Colonic mucosa (tissue), 4 donors: Measurements from ENCODE around the gene HOXC5. TPM values are rescaled to one million over a fixed set of nuclear protein-coding genes. Genes with fewer than 3 reads are reported as not detected.

Experiments
- DNase-seq: peaks from one replicate; pipeline ENCODE4 v3.0.0-alpha.2; 2020
- H3K27ac ChIP-seq: fragments of 200-600 bp; one replicate; pipeline ENCODE4 v1.8.0; 2021
- H3K27me3 ChIP-seq: fragments of 200-600 bp; one replicate; pipeline ENCODE4 v1.8.0; 2021
- H3K36me3 ChIP-seq: fragments of 200-600 bp; one replicate; pipeline ENCODE4 v1.8.0; 2021
- H3K4me1 ChIP-seq: fragments of 200-600 bp; one replicate; pipeline ENCODE4 v1.8.0; 2021; ENCODE audit warnings: mild to moderate bottlenecking
- H3K4me3 ChIP-seq: fragments of 200-600 bp; one replicate; pipeline ENCODE4 v1.8.0; 2021
- H3K9ac ChIP-seq, 2 donors: one replicate each; pipeline ENCODE4 v1.7.0; 2013; ENCODE audit warnings: control low read depth in 2 of 2, low read depth in 2 of 2, low read length in 2 of 2
- H3K9me3 ChIP-seq: fragments of 200-600 bp; one replicate; pipeline ENCODE4 v1.8.0; 2021
- intact Hi-C: fragments of 100-400 bp; cut with DNase I; formaldehyde crosslinking; loops from one replicate; pipeline ENCODE4 v1.14.1; 2022
- total RNA-seq, 2 donors: library from RNA; stranded (reverse); fragmentation: NEBNext Ultra II Directional in 1 of 2; extraction: Animal tissue kit (Norgen Biotek cat#: 25700) in 1 of 2; gene quantifications; one replicate each; pipeline ENCODE4 v1.2.1, GENCODE V29; 2021
- TF ChIP-seq, protein P1 (sequence below): fragments of 200-600 bp; IDR thresholded peaks from one replicate; pipeline ENCODE4 v1.8.0; 2022; ENCODE audit warnings: antibody characterized with exemption, mild to moderate bottlenecking
- donor health status: healthy.
- donor health status: DM: no; HTN: no; CAD: no.
- donor health status: DM: no; HTN: no; CAD: no.

HOXC5 gene
- total RNA-seq, 2 donors from 2014 or later, result not detected

DNA sequence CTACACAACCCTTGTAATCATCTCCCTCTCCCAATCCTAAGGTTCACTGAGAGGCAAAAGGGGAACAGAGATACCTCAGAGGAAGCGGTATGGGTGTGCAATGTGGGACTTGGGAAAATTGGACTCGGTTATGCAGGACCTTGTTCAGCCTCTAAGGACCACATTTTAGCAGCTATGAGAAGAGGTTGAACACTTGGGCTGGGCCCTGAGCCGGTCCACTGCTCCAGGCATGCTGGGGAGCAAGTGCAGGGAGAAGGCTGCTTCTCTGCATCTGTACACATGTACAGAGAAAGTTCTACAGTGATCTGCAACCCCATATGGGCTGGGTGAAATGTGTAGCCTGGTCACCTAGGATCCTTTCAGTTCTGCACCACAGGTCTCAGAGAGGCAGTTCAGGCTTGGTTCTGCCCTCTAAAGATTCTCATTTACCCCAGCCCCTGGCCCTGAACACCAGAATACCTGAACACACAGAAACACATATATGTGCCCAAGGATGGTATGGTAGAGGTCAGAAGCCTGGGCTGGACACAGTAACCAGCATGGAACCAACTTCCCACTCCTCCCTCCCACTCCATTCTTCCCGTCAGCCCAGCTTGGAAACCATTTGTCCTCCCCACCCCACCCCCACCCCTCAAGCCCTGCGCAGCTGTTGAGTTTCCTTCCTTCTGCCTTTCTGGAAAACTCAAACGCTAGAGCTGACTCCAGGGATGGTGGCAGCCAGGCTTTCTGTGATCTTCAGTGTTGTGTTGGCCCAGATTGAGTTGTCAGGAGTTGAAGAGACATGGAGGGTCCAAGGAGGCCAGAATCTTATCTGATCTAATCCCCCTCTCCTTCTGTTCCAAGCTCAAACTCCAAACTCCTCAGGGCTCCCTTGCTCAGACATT lies 10.4 kb downstream of the HOXC5 start:
- DNase-seq, result no peak
- TF ChIP-seq, protein P1, sequence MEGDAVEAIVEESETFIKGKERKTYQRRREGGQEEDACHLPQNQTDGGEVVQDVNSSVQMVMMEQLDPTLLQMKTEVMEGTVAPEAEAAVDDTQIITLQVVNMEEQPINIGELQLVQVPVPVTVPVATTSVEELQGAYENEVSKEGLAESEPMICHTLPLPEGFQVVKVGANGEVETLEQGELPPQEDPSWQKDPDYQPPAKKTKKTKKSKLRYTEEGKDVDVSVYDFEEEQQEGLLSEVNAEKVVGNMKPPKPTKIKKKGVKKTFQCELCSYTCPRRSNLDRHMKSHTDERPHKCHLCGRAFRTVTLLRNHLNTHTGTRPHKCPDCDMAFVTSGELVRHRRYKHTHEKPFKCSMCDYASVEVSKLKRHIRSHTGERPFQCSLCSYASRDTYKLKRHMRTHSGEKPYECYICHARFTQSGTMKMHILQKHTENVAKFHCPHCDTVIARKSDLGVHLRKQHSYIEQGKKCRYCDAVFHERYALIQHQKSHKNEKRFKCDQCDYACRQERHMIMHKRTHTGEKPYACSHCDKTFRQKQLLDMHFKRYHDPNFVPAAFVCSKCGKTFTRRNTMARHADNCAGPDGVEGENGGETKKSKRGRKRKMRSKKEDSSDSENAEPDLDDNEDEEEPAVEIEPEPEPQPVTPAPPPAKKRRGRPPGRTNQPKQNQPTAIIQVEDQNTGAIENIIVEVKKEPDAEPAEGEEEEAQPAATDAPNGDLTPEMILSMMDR, result no peak
- intact Hi-C loops, result no loop called here
- H3K36me3 ChIP-seq, result no peaks in the 10 kb centered on the region
- peaks cover 89% of the 10 kb centered on the region for H3K27me3 ChIP-seq
- H3K4me1 ChIP-seq, result no peaks in the 10 kb centered on the region
- no peak overlapping the region for H3K4me3 ChIP-seq
- no peaks in the 10 kb centered on the region for H3K9me3 ChIP-seq
- no peak overlapping the region for H3K9ac ChIP-seq
- no peak overlapping the region for H3K27ac ChIP-seq

DNA sequence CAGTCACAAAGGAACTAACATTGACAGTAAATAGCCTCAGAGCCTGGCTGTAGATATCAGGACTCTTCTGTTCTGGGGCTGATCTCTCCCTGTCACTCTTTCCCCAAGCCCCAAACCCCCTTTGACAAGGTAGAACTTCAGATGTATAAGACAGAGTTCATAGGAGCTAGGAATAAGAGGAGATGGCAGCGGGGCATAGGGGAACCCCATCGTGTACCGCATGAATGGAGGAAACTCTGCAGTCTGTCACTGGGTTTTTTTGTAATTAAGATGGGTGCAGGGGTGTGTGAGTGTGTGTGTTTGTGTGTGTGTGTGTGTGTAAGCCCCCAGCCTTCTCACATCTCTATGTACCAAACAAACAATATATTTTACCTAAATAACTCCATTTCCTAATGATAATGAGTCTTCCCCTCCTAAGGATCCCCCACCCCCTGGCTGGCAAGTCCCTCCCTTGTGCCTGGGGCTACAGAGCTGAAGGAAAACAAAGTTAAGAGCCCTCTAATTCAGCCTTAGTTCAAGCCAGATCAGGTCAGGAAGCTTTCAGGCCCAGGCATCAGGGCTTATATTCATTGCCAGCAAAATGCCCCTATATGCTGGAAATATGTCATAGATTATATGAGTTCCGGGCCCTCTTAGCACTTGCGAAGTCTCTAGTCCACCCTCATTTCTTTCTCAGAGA lies 11.7 kb downstream of the HOXC5 start:
- TF ChIP-seq, protein P1, result no peak
- peaks cover 87% of the 10 kb centered on the region for H3K27me3 ChIP-seq

DNA sequence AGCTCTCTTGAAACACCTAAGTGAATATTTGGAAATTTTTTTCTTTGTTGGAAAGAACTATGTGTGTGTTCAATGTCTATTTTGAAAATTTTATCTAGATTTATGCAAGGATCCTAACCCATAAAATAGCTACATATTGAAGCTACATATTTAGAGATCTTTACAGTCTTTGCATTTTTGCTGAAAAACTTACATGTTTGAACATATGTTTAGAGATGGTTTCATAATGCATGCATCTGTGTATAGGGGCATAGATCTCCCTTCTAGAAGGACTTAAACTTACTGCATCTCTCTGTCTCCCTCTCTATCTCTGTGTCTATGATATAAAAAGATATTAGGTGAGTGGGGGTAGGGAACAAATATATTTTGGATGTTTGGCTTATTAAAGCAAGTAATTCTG lies 12.6 kb downstream of the HOXC5 start:
- DNase-seq, result no peak
- no peaks in the 10 kb centered on the region for H3K36me3 ChIP-seq
- peaks cover 86% of the 10 kb centered on the region for H3K27me3 ChIP-seq
- intact Hi-C loops, result no loop called here
- no peak overlapping the region for H3K27ac ChIP-seq
- H3K9me3 ChIP-seq, result no peaks in the 10 kb centered on the region
- H3K9ac ChIP-seq, result no peak overlapping the region
- TF ChIP-seq, protein P1, result no peak
- no peak overlapping the region for H3K4me3 ChIP-seq
- no peaks in the 10 kb centered on the region for H3K4me1 ChIP-seq

More for the DNA sequence above, 11.7 kb downstream of the HOXC5 start:
- Histone ChIP-seq H3K27ac (no peak overlapping the region), H3K36me3 (no peaks in the 10 kb centered on the region), H3K9me3 (no peaks in the 10 kb centered on the region), H3K4me3 (no peak overlapping the region), H3K4me1 (no peaks in the 10 kb centered on the region), H3K9ac (no peak overlapping the region)
- no peak for DNase-seq
- intact Hi-C loops, result no loop called here

DNA sequence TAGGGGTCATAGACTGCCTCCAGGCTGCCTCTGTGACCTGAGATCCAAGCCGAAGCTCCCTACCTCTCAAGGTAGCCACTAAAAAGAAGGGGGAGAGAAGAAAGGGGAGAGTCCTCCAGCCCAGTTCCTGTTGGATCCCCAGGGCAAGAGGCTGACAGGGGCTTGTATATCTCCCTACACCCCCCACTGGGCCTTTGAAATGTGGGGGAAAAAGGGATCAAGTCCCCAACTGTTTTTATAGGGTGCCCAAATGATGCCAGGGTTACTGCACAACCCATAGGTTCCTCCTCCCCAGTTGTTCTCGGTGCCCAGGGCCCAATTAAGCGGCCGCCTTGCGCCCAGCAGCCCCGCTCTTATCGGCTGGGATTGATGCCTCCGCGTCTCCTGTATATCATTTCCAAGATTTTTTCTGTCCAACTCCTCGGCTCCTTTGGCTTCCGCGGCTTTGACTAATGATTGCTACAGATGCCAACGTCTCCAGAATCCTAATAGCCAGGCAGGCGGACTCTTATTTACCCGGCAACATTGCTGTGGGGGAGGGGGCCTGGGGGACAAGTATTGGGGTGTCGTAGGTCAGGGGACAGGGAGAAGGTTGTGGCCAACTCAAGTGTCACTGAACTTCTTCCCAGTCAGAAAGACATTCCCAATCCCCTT lies 13.1 kb downstream of the HOXC5 start:
- no peak overlapping the region for H3K9ac ChIP-seq
- no peaks in the 10 kb centered on the region for H3K36me3 ChIP-seq
- H3K4me3 ChIP-seq, result no peak overlapping the region
- intact Hi-C loops, result no loop called here
- H3K27ac ChIP-seq, result no peak overlapping the region
- no peaks in the 10 kb centered on the region for H3K9me3 ChIP-seq
- TF ChIP-seq, protein P1, result no peak
- DNase-seq, result no peak
- H3K27me3 ChIP-seq, result peaks cover 86% of the 10 kb centered on the region
- H3K4me1 ChIP-seq, result no peaks in the 10 kb centered on the region

DNA sequence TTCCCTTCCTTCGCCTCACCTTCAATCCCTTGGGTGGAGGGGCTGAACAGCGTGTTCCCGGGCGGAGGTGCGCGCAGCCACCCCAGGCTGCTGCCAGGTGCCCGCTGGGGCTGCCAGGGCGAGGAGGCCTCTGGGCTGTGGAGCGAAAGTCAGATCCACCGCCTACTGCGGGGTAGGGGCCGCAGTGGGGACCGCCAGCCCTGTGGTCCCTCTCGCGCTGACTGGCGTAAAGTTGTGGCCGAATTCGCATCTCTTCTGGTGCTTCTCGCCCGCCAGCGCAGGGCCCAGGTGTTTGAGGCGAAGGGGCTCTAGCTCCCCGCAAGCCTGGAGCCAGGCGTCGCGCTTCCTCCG lies 13.9 kb downstream of the HOXC5 start:
- Histone ChIP-seq H3K27ac (no peak overlapping the region), H3K9ac (peak overlapping the region in 1 of 2 donors; percentile 16), H3K36me3 (no peaks in the 10 kb centered on the region), H3K4me3 (no peak overlapping the region), H3K4me1 (no peaks in the 10 kb centered on the region), H3K9me3 (no peaks in the 10 kb centered on the region), H3K27me3 (peaks cover 86% of the 10 kb centered on the region)
- TF ChIP-seq, protein P1, result no peak
- no peak for DNase-seq
- intact Hi-C loops, result no loop called here
